Lower lobe of right lung (tissue), 2 donors: ENCODE results near the gene MOB3B. TPM values are rescaled to one million over a fixed set of nuclear protein-coding genes. Genes with fewer than 3 reads are reported as not detected.

ENCODE experiments used
- ATAC-seq, 2 donors: fragments of 200-7000 bp; cut with Tn5 transposase; one replicate each; pipeline ENCODE4 v1.9.1; 2020 to 2022; ENCODE audit warnings: mild to moderate bottlenecking in 2 of 2, moderate library complexity in 2 of 2
- DNase-seq: peaks from one replicate; pipeline ENCODE4 v3.0.0-alpha.2; 2020
- H3K27ac ChIP-seq: fragments of 200-600 bp; one replicate; pipeline ENCODE4 v1.8.0; 2022
- H3K27me3 ChIP-seq: fragments of 200-600 bp; one replicate; pipeline ENCODE4 v1.8.0; 2022; ENCODE audit warnings: low read depth
- H3K36me3 ChIP-seq: fragments of 200-600 bp; one replicate; pipeline ENCODE4 v1.8.0; 2022; ENCODE audit warnings: mild to moderate bottlenecking
- H3K4me1 ChIP-seq: fragments of 200-600 bp; one replicate; pipeline ENCODE4 v1.8.0; 2022
- H3K4me3 ChIP-seq: fragments of 200-600 bp; one replicate; pipeline ENCODE4 v1.8.0; 2022; ENCODE audit warnings: mild to moderate bottlenecking
- H3K9me3 ChIP-seq: fragments of 200-600 bp; one replicate; pipeline ENCODE4 v1.8.0; 2022
- intact Hi-C: fragments of 100-400 bp; cut with DNase I; formaldehyde crosslinking; loops from one replicate; pipeline ENCODE4 v1.11.0; 2022
- total RNA-seq: library from RNA; stranded (reverse); fragmentation: NEBNext Ultra II Directional; extraction: Animal tissue kit (Norgen Biotek cat#: 25700); gene quantifications from one replicate; pipeline ENCODE4 v1.2.1, GENCODE V29; 2021
- TF ChIP-seq, protein P1 (sequence below): fragments of 200-600 bp; IDR thresholded peaks from one replicate; pipeline ENCODE4 v1.8.0; 2022; ENCODE audit warnings: antibody characterized with exemption, mild to moderate bottlenecking
- donor health status: DM: no; HTN: yes; CAD: no; lungs with severe emphysema.

MOB3B gene
- total RNA-seq, 1 donor from 2014 or later = 22.7 TPM

DNA sequence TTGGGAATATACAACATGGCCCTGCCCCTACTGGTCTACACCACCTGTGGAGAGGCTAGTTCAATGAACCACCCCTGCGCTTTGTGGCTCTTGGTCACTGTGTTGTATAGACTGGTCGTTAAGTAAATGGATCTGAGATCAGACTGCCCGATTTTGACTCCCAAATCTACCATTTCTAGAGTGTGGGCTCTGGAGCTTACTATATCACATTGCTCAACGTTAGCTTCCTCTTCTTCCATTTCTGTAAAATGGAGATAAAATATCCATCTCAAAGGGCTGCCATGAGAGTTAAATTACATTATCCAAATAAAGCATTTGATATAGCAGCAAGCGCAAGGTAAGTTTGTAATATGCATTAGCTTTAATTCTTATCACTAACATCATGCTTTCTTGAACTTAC, 58.2 kb downstream of the MOB3B start:
- no peaks in the 10 kb centered on the region for H3K27me3 ChIP-seq
- H3K4me1 ChIP-seq = peaks cover 34% of the 10 kb centered on the region
- TF ChIP-seq, protein P1, sequence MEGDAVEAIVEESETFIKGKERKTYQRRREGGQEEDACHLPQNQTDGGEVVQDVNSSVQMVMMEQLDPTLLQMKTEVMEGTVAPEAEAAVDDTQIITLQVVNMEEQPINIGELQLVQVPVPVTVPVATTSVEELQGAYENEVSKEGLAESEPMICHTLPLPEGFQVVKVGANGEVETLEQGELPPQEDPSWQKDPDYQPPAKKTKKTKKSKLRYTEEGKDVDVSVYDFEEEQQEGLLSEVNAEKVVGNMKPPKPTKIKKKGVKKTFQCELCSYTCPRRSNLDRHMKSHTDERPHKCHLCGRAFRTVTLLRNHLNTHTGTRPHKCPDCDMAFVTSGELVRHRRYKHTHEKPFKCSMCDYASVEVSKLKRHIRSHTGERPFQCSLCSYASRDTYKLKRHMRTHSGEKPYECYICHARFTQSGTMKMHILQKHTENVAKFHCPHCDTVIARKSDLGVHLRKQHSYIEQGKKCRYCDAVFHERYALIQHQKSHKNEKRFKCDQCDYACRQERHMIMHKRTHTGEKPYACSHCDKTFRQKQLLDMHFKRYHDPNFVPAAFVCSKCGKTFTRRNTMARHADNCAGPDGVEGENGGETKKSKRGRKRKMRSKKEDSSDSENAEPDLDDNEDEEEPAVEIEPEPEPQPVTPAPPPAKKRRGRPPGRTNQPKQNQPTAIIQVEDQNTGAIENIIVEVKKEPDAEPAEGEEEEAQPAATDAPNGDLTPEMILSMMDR = no peak

DNA sequence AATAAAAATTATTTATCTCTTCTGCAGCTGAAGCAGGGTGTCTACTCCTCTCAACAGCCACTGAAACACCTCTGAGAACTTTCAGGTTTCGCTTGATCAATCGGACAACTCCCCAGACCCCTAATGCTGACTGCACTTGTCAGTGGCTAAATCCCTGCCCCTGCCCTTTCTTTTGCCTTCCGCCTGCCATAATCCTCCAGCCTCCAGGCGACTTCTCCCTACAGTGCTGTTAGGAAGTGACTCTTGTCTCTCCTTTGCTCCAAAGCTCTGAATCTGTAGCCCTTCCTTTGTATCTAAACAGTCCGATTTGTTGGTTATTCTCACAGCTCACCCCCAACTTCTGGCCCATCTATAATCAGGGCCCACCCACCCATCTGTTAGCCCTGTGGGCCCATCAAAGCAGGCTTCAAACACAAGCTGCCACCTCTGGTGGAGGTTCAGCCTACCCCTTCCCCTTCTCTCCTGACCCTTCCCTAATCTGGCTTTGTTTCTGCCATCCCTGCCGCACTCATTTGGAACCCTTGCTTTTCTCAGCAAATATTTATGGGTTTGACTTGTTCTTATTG, 59.2 kb downstream of the MOB3B start:
- Histone ChIP-seq H3K36me3 (no peaks in the 10 kb centered on the region), H3K4me1 (peaks cover 34% of the 10 kb centered on the region), H3K27me3 (no peaks in the 10 kb centered on the region), H3K27ac (no peak overlapping the region), H3K4me3 (no peak overlapping the region), H3K9me3 (no peaks in the 10 kb centered on the region)
- DNase-seq (no peak), ATAC-seq (no peak)
- TF ChIP-seq, protein P1 = no peak
- intact Hi-C loops = no loop called here

More for the DNA sequence above, 58.2 kb downstream of the MOB3B start:
- Histone ChIP-seq H3K4me3 (no peak overlapping the region), H3K36me3 (no peaks in the 10 kb centered on the region), H3K27ac (peak overlapping the region; percentile 6), H3K9me3 (no peaks in the 10 kb centered on the region)
- intact Hi-C loops = no loop called here
- DNase-seq (no peak), ATAC-seq (no peak)

GRCh38 chr9:27469550-27469949, 60.1 kb downstream of the MOB3B start:
- H3K4me3 ChIP-seq = no peak overlapping the region
- no peak for ATAC-seq
- no peak for DNase-seq
- H3K27me3 ChIP-seq = no peaks in the 10 kb centered on the region
- H3K4me1 ChIP-seq = peaks cover 34% of the 10 kb centered on the region
- intact Hi-C loops = no loop called here
- no peak overlapping the region for H3K27ac ChIP-seq
- H3K9me3 ChIP-seq = no peaks in the 10 kb centered on the region
- TF ChIP-seq, protein P1 = no peak
- no peaks in the 10 kb centered on the region for H3K36me3 ChIP-seq

- Histone ChIP-seq H3K27me3 (no peaks in the 10 kb centered on the region), H3K4me3 (no peak overlapping the region), H3K9me3 (no peaks in the 10 kb centered on the region), H3K27ac (no peak overlapping the region), H3K36me3 (no peaks in the 10 kb centered on the region), H3K4me1 (peaks cover 30% of the 10 kb centered on the region)
- TF ChIP-seq, protein P1 = no peak
- intact Hi-C loops = no loop called here
- DNase-seq (no peak), ATAC-seq (no peak)
Measured at GRCh38 chr9:27468462-27469110, 61.0 kb downstream of the MOB3B start.

- Histone ChIP-seq H3K9me3 (no peaks in the 10 kb centered on the region), H3K27ac (no peak overlapping the region), H3K4me3 (no peak overlapping the region), H3K27me3 (no peaks in the 10 kb centered on the region), H3K4me1 (peaks cover 26% of the 10 kb centered on the region), H3K36me3 (no peaks in the 10 kb centered on the region)
- DNase-seq (no peak), ATAC-seq (no peak)
- intact Hi-C loops = no loop called here
- TF ChIP-seq, protein P1 = no peak
Measured at GRCh38 chr9:27468000-27468399, 61.6 kb downstream of the MOB3B start.
